ENCODE results near the gene RXRG.

DNA sequence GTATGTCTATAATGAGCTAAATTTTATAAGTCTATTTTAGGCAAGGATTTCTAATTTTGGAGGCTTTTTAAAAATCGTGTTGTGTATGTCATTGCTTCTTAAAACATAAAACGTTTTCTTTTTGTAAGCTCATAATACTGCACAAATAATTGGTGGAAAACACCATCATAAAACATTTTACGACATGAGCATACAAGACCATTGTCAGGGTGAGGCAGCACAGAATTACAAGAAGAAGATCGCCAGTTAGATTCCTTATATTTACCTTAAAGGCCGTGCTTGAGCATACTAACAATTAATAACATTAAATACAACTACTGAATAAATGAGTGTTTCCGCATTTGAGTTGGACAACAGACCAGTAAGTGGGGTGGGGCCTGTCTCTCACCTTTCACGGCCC is 69.3 kb downstream of the RXRG start:
- TF ChIP-seq POLR2AphosphoS5 (IDR thresholded peaks at IDR 0.05; ENCODE audit: borderline replicate concordance, low read depth, low read length) (no peak), EZH2 (IDR thresholded peaks at IDR 0.05) (no peak)

All from SK-N-MC (cell line).